Spinal cord (tissue), 10 donors: Measurements from ENCODE around the gene CEP72. TPM values are rescaled to one million over a fixed set of nuclear protein-coding genes. Genes with fewer than 3 reads are reported as not detected.

ENCODE experiments used
- DNase-seq, 6 donors: peaks; one replicate each; pipeline versions ENCODE4 v3.0.0 to v3.0.0-alpha.2; 2013 to 2015; ENCODE audit warnings: low spot score in 6 of 6, low read depth in 4 of 6
- H3K27ac ChIP-seq: one replicate; pipeline ENCODE4 v1.5.1; 2013; ENCODE audit warnings: low read depth, low read length, control low read depth
- H3K27me3 ChIP-seq: one replicate; pipeline ENCODE4 v1.6.1; 2013; ENCODE audit warnings: low read length; ENCODE audit not compliant: control insufficient read depth, insufficient read depth
- H3K36me3 ChIP-seq: one replicate; pipeline ENCODE4 v1.6.1; 2013; ENCODE audit warnings: low read length; ENCODE audit not compliant: control insufficient read depth, insufficient read depth
- H3K4me1 ChIP-seq: one replicate; pipeline ENCODE4 v1.6.1; 2013; ENCODE audit warnings: low read length; ENCODE audit not compliant: control insufficient read depth, insufficient read depth
- H3K4me3 ChIP-seq: one replicate; pipeline ENCODE4 v1.5.1; 2013; ENCODE audit warnings: low read depth, low read length, control low read depth
- H3K9me3 ChIP-seq: one replicate; pipeline ENCODE4 v1.6.1; 2013; ENCODE audit warnings: low read length; ENCODE audit not compliant: control insufficient read depth, insufficient read depth
- whole genome bisulfite sequencing: methylation state at CpG from one replicate; pipeline ENCODE4 v1.1.5; 2013; ENCODE audit warnings: missing lambda C conversion rate; ENCODE audit not compliant: insufficient coverage; 5-methylcytosine and 5-hydroxymethylcytosine counted together
- polyA plus RNA-seq, 2 donors: library from polyadenylated mRNA; unstranded; fragments of 120-200 nt; gene quantifications; one replicate each; pipeline ENCODE4 v1.2.1, GENCODE V29; 2013; ENCODE audit not compliant: insufficient read length in 2 of 2
- total RNA-seq, 2 donors: library from RNA; depleted of rRNA in 1 of 2; stranded (reverse); fragments of 120-200 nt in 1 of 2; fragments of >200 nt in 1 of 2; gene quantifications; one replicate each; pipeline versions ENCODE4 v1.2.3 to v1.2.4, GENCODE V29; 2013 to 2014
- donor health status: healthy.

Gene CEP72
- total and polyA plus RNA-seq, 4 donors, result 3.5 to 12.1 (median 9.1) TPM

DNA sequence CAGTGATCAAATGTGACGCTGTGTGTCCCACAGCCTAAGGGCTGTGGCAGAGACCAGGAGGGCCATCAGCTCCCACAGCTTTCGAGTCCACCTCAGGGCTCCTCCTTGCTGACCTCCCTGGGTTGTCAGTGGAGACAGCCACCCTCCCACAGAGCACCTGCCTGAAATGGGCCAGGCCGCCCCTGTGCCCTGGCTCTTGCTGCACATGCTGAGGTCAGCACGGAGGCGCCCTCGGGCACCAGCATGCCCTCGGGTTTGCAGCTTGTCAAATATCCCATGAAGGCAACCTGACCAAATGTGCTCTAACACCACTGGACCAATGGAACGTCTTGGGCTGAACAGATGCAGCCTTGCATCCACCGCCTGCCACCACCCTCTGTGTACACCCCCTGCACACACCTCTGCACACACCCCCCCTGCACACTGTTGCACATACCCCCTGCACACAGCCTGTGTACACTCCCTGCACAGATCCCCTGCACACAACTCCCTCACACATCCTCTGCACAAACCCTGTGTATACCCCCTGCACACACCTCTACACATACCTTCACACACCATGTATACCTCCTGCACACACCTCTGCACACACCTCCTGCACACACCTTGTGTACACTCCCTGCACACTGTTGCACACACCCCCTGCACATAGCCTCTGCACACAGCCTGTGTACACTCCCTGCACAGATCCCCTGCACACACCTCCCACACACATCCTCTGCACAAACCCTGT is 2.0 kb upstream of the CEP72 start:
- H3K4me3 ChIP-seq, result no peak overlapping the region
- no peak overlapping the region for H3K27ac ChIP-seq
- 86% methylated on average over 9 of the region's 9 CpGs for WGBS
- H3K36me3 ChIP-seq, result peaks cover 7% of the 10 kb centered on the region
- peaks cover 42% of the 10 kb centered on the region for H3K4me1 ChIP-seq
- no peaks in the 10 kb centered on the region for H3K27me3 ChIP-seq
- no peaks in the 10 kb centered on the region for H3K9me3 ChIP-seq
- DNase-seq, result no peak

DNA sequence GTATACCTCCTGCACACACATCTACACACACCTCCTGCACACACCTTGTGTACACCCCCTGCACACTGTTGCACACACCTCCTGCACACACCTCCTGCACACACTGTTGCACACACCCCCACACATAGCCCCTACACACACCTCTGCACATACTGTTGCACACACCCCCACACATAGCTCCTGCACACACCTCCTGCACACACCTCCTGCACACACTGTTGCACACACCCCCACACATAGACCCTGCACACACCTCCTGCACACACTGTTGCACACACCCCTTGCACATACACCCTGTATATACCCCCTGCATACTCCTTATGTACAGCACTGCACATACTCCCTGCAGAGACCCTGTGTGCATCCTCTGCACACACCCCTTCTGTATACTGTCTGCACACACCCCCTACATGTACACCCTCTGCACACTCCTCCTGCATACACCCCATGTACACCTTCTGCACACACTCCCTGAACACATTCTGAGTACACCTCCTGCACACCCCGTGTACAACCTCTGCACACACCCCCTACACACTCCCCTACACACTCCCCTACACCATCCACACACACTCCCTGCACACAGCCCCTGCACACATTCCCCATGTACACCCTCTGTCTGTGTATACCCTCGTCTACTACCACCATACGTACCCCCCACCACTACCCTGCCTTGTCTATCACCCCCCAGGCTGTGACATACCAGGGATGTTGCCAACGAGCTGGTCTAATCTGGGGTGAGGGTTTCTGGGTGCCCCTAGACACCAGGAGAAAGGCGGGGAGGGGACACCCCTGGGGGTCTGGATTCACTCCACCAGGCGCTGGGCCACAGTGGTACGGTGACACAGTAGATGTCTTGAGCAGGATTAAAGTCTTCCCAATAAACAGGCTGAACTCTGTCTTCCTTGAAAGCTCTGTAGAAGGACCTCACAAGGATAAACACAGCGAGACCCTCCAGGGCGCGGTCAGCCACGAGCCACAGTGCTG is 1.1 kb upstream of the CEP72 start:
- H3K27me3 ChIP-seq, result no peaks in the 10 kb centered on the region
- peaks cover 7% of the 10 kb centered on the region for H3K36me3 ChIP-seq
- DNase-seq, result peak in 1 of 6 donors; percentile 4
- peaks cover 42% of the 10 kb centered on the region for H3K4me1 ChIP-seq
- H3K9me3 ChIP-seq, result no peaks in the 10 kb centered on the region
- no peak overlapping the region for H3K27ac ChIP-seq
- WGBS, result 42% methylated on average over 9 of the region's 11 CpGs
- peak overlapping the region; percentile 82 for H3K4me3 ChIP-seq

GRCh38 chr5:612498-613424 is 621 bp downstream of the CEP72 start:
- no peaks in the 10 kb centered on the region for H3K9me3 ChIP-seq
- no peaks in the 10 kb centered on the region for H3K27me3 ChIP-seq
- WGBS, result 8% methylated on average over 43 of the region's 49 CpGs
- no peak for DNase-seq
- no peak overlapping the region for H3K27ac ChIP-seq
- peaks cover 31% of the 10 kb centered on the region for H3K4me1 ChIP-seq
- peaks cover 12% of the 10 kb centered on the region for H3K36me3 ChIP-seq
- peak overlapping the region; percentile 55 for H3K4me3 ChIP-seq

DNA sequence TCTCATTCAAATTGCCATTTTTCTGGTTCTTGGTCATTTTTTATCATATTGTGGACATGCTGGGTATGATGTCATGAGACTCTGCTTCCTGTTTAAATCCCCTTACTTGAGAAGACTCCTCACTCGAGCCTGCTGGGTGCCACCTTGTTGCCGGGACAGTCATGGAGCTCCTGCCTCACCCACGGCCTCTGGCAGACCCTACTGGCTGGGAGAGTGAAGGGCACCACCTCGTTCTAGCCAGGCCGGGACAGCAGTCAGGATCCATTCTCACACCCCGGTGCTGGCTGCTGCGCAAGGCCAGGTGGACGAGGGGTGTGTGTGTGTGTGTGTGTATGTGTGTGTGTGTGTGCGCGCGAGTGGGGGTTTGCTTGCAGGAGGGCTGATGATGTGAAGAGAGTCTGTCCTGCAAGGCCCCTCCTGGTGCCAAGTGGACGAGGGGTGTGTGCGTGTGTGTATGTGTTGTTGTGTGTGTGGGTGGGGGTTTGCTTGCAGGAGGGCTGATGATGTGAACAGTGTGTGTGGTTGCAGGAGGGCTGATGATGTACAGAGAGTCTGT is 4.4 kb downstream of the CEP72 start:
- H3K4me1 ChIP-seq, result peaks cover 12% of the 10 kb centered on the region
- 89% methylated on average over 13 of the region's 13 CpGs for WGBS
- DNase-seq, result no peak

GRCh38 chr5:617896-618295 is 5.8 kb downstream of the CEP72 start:
- no peak for DNase-seq
- WGBS, result 97% methylated on average over 12 of the region's 12 CpGs
- H3K27me3 ChIP-seq, result no peaks in the 10 kb centered on the region

More for the DNA sequence above, 4.4 kb downstream of the CEP72 start:
- H3K36me3 ChIP-seq, result peaks cover 30% of the 10 kb centered on the region
- no peaks in the 10 kb centered on the region for H3K9me3 ChIP-seq
- H3K4me3 ChIP-seq, result no peak overlapping the region
- no peaks in the 10 kb centered on the region for H3K27me3 ChIP-seq
- H3K27ac ChIP-seq, result no peak overlapping the region

DNA sequence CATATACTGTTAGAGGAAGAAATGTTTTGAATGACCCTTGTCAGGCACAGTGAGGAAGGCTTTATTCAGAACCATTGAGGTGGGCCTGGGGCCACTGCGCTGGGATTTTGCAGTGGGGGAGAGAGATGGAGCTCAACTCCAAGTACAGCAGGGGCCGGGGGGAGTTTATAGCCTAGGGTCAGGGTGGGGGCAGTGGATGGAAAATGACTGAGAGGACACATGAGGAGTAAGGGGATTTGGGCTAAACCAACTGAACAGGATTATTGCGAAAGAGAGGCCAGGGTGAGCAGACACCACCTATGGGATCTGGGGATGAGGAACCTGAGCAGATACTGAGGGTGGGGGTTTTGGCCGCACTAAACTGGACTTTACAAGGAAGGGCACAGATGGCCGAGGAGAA is 6.3 kb downstream of the CEP72 start:
- Histone ChIP-seq H3K36me3 (peaks cover 46% of the 10 kb centered on the region), H3K4me1 (peaks cover 2% of the 10 kb centered on the region), H3K4me3 (no peak overlapping the region), H3K27me3 (no peaks in the 10 kb centered on the region), H3K27ac (no peak overlapping the region), H3K9me3 (no peaks in the 10 kb centered on the region)
- no peak for DNase-seq
- 100% methylated on average over 3 of the region's 5 CpGs for WGBS

More at GRCh38 chr5:617896-618295, 5.8 kb downstream of the CEP72 start:
- H3K27ac ChIP-seq, result no peak overlapping the region
- H3K9me3 ChIP-seq, result no peaks in the 10 kb centered on the region
- peaks cover 8% of the 10 kb centered on the region for H3K4me1 ChIP-seq
- H3K4me3 ChIP-seq, result no peak overlapping the region
- peaks cover 40% of the 10 kb centered on the region for H3K36me3 ChIP-seq

DNA sequence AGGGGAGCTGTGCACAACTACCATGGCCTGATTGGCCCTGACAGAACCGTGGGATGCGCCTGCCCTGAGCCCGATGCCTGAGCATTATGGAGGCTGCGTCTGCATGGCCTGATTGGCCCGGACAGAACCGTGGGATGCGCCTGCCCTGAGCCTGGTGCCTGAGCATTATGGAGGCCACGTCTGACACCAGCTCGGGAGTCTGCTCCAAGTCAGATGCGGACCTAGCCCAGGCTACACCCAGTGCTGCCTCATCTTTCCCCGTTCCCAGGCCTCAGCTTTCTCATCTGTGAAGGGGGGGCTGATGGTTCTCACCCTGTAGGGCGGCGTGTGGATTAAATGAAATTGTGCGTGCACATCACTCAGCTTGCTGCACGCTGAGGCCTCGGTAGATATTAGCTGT is 7.3 kb downstream of the CEP72 start:
- Histone ChIP-seq H3K9me3 (no peaks in the 10 kb centered on the region), H3K4me3 (no peak overlapping the region), H3K4me1 (no peaks in the 10 kb centered on the region), H3K36me3 (peaks cover 55% of the 10 kb centered on the region), H3K27me3 (no peaks in the 10 kb centered on the region), H3K27ac (no peak overlapping the region)
- no peak for DNase-seq
- WGBS, result 95% methylated on average over 15 of the region's 16 CpGs

- Histone ChIP-seq H3K36me3 (peaks cover 62% of the 10 kb centered on the region), H3K9me3 (no peaks in the 10 kb centered on the region), H3K4me1 (no peaks in the 10 kb centered on the region), H3K4me3 (no peak overlapping the region), H3K27ac (no peak overlapping the region), H3K27me3 (no peaks in the 10 kb centered on the region)
- WGBS, result 92% methylated on average over 20 of the region's 20 CpGs
- no peak for DNase-seq
These were observed 8.0 kb downstream of the CEP72 start for GRCh38 chr5:620152-620551.
